ENCODE results near the gene RABGAP1. TPM values are rescaled to one million over a fixed set of nuclear protein-coding genes. Genes with fewer than 3 reads are reported as not detected.

RABGAP1 gene
- total RNA-seq, 2 donors from 2014 or later = 84.7 to 91.7 TPM

GRCh38 chr9:123046406-123047195, 105.8 kb downstream of the RABGAP1 start:
- no peak for TF ChIP-seq CTCF (IDR thresholded peaks at IDR 0.05)
- no peak for ATAC-seq (ENCODE audit: insufficient number of reproducible peaks, low FRiP score, low read depth)
- Histone ChIP-seq H3K36me3 (no peaks in the 10 kb centered on the region), H3K27ac (peak overlapping the region; percentile 74 to 77), H3K9me3 (no peaks in the 10 kb centered on the region), H3K4me3 (no peak overlapping the region), H3K27me3 (replicated peaks; ENCODE audit: insufficient read depth) (no peaks in the 10 kb centered on the region), H3K4me1 (ENCODE audit: control insufficient read depth in 1 of 2, low read depth in 2 of 2) (peaks cover 52 to 86% of the 10 kb centered on the region in 2 donors)
- no peak for DNase-seq (ENCODE audit: low spot score)

GRCh38 chr9:123048748-123049147, 107.9 kb downstream of the RABGAP1 start:
- H3K27ac ChIP-seq = peak overlapping the region; percentile 65 to 77
- peak; percentile 65 for ATAC-seq (ENCODE audit: insufficient number of reproducible peaks, low FRiP score, low read depth)
- H3K27me3 ChIP-seq (replicated peaks; ENCODE audit: insufficient read depth) = no peaks in the 10 kb centered on the region

GRCh38 chr9:123049589-123050222, 108.9 kb downstream of the RABGAP1 start:
- no peaks in the 10 kb centered on the region for H3K36me3 ChIP-seq
- H3K27ac ChIP-seq = peak overlapping the region; percentile 65 to 77
- H3K27me3 ChIP-seq (replicated peaks; ENCODE audit: insufficient read depth) = no peaks in the 10 kb centered on the region
- peak overlapping the region; percentile 24 for H3K4me3 ChIP-seq
- peaks cover 61 to 89% of the 10 kb centered on the region in 2 donors for H3K4me1 ChIP-seq (ENCODE audit: control insufficient read depth in 1 of 2, low read depth in 2 of 2)
- no peaks in the 10 kb centered on the region for H3K9me3 ChIP-seq
- DNase-seq (ENCODE audit: low spot score) (no peak), ATAC-seq (ENCODE audit: insufficient number of reproducible peaks, low FRiP score, low read depth) (no peak)
- TF ChIP-seq CTCF (IDR thresholded peaks at IDR 0.05) = no peak

More at GRCh38 chr9:123048748-123049147, 107.9 kb downstream of the RABGAP1 start:
- Histone ChIP-seq H3K36me3 (no peaks in the 10 kb centered on the region), H3K4me1 (ENCODE audit: control insufficient read depth in 1 of 2, low read depth in 2 of 2) (peaks cover 52 to 91% of the 10 kb centered on the region in 2 donors), H3K9me3 (no peaks in the 10 kb centered on the region), H3K4me3 (no peak overlapping the region)
- TF ChIP-seq CTCF (IDR thresholded peaks at IDR 0.05) = no peak
- no peak for DNase-seq (ENCODE audit: low spot score)

GRCh38 chr9:123053046-123053445, 112.2 kb downstream of the RABGAP1 start:
- TF ChIP-seq CTCF (IDR thresholded peaks at IDR 0.05) = no peak
- peak overlapping the region; percentile 37 to 75 for H3K27ac ChIP-seq

GRCh38 chr9:123053711-123054110, 112.9 kb downstream of the RABGAP1 start:
- Histone ChIP-seq H3K4me3 (peak overlapping the region; percentile 6), H3K27me3 (replicated peaks; ENCODE audit: insufficient read depth) (no peaks in the 10 kb centered on the region), H3K4me1 (ENCODE audit: control insufficient read depth in 1 of 2, low read depth in 2 of 2) (peaks cover 53 to 78% of the 10 kb centered on the region in 2 donors), H3K9me3 (no peaks in the 10 kb centered on the region), H3K27ac (peak overlapping the region; percentile 37 to 75), H3K36me3 (no peaks in the 10 kb centered on the region)
- DNase-seq (ENCODE audit: low spot score) (no peak), ATAC-seq (ENCODE audit: insufficient number of reproducible peaks, low FRiP score, low read depth) (no peak)
- TF ChIP-seq CTCF (IDR thresholded peaks at IDR 0.05) = no peak

More at GRCh38 chr9:123053046-123053445, 112.2 kb downstream of the RABGAP1 start:
- H3K27me3 ChIP-seq (replicated peaks; ENCODE audit: insufficient read depth) = no peaks in the 10 kb centered on the region
- peak overlapping the region; percentile 6 for H3K4me3 ChIP-seq
- DNase-seq (ENCODE audit: low spot score) (no peak), ATAC-seq (ENCODE audit: insufficient number of reproducible peaks, low FRiP score, low read depth) (no peak)
- peaks cover 51 to 78% of the 10 kb centered on the region in 2 donors for H3K4me1 ChIP-seq (ENCODE audit: control insufficient read depth in 1 of 2, low read depth in 2 of 2)
- no peaks in the 10 kb centered on the region for H3K36me3 ChIP-seq
- H3K9me3 ChIP-seq = no peaks in the 10 kb centered on the region

All from thoracic aorta (tissue), 2 donors.